Neural cell (in vitro differentiated cells): ENCODE results near the gene NXPH2. TPM values are rescaled to one million over a fixed set of nuclear protein-coding genes. Genes with fewer than 3 reads are reported as not detected.

Experiments
- H2AFZ ChIP-seq: fragments of 200-600, 300-800 bp; sonication (generic), shearing (Covaris generic); 2 replicates; pipeline ENCODE4 v1.6.0; 2014; ENCODE audit warnings: low read depth, mild to moderate bottlenecking, antibody characterized with exemption, low read length, moderate library complexity
- H3F3A ChIP-seq: fragments of 200-600 bp; shearing (Covaris generic); 2 replicates; pipeline ENCODE4 v1.6.1; 2016; ENCODE audit warnings: mild to moderate bottlenecking, moderate library complexity, mixed read lengths, antibody characterized with exemption, low read length; ENCODE audit not compliant: insufficient read depth, poor library complexity, severe bottlenecking
- H3K27ac ChIP-seq: fragments of 200-600, 300-800 bp; sonication (generic), shearing (Covaris generic); 2 replicates; pipeline ENCODE4 v1.5.1; 2014; ENCODE audit warnings: mild to moderate bottlenecking, low read length, moderate library complexity
- H3K27me3 ChIP-seq: fragments of 300-800, 200-600 bp; sonication (generic), shearing (Covaris generic); 2 replicates; pipeline ENCODE4 v1.6.0; 2014; ENCODE audit warnings: mild to moderate bottlenecking, low read depth, low read length, moderate library complexity; ENCODE audit not compliant: insufficient read depth
- H3K36me3 ChIP-seq: fragments of 300-800, 200-600 bp; sonication (generic), shearing (Covaris generic); 2 replicates; pipeline ENCODE4 v1.5.1; 2014; ENCODE audit warnings: mild to moderate bottlenecking, antibody characterized with exemption, low read length, moderate library complexity; ENCODE audit not compliant: insufficient read depth
- H3K4me2 ChIP-seq: fragments of 300-800, 200-600 bp; sonication (generic), shearing (Covaris generic); 2 replicates; pipeline ENCODE4 v1.6.0; 2014; ENCODE audit warnings: mild to moderate bottlenecking, low read length
- H3K4me3 ChIP-seq: fragments of 300-800, 200-600 bp; sonication (generic), shearing (Covaris generic); 2 replicates; pipeline ENCODE4 v1.5.1; 2014; ENCODE audit warnings: mild to moderate bottlenecking, low read length, moderate library complexity
- H3K79me2 ChIP-seq: fragments of 200-600 bp; shearing (Covaris generic); replicated peaks from 2 replicates; pipeline ENCODE4 v1.6.0; 2014; ENCODE audit warnings: mild to moderate bottlenecking, low read length, moderate library complexity; ENCODE audit not compliant: insufficient read depth
- H3K9ac ChIP-seq: fragments of 300-800, 200-600 bp; sonication (generic), shearing (Covaris generic); 2 replicates; pipeline ENCODE4 v1.6.1; 2016; ENCODE audit warnings: mild to moderate bottlenecking, low read length, mixed read lengths
- H3K9me2 ChIP-seq: fragments of 200-600 bp; shearing (Covaris generic); 2 replicates; pipeline ENCODE4 v1.6.1; 2016; ENCODE audit warnings: mild to moderate bottlenecking, low read length, mixed read lengths; ENCODE audit not compliant: insufficient read depth
- H3K9me3 ChIP-seq: fragments of 200-600, 300-800 bp; sonication (generic), shearing (Covaris generic); 2 replicates; pipeline ENCODE4 v1.6.1; 2016; ENCODE audit warnings: mild to moderate bottlenecking, mixed run types, low read length, moderate library complexity, mixed read lengths
- H4K20me1 ChIP-seq: fragments of 200-600 bp; shearing (Covaris generic); 2 replicates; pipeline ENCODE4 v1.6.1; 2016; ENCODE audit warnings: mild to moderate bottlenecking, mixed run types; ENCODE audit not compliant: insufficient read depth
- CTCF ChIP-seq: fragments of 450-650 bp; IDR thresholded peaks from 2 replicates; pipeline ENCODE4 v1.5.1; 2014; ENCODE audit warnings: antibody characterized with exemption, mild to moderate bottlenecking, moderate library complexity; ENCODE audit not compliant: poor library complexity, severe bottlenecking
- EP300 ChIP-seq: fragments of 450-650 bp; conservative IDR thresholded peaks from 2 replicates; pipeline ENCODE4 v1.6.1; 2014; ENCODE audit warnings: antibody characterized with exemption, mild to moderate bottlenecking, moderate library complexity; ENCODE audit not compliant: poor library complexity, severe bottlenecking
- EZH2 ChIP-seq: fragments of 200-600, 300-800 bp; shearing (Covaris generic), sonication (generic); IDR thresholded peaks from 2 replicates; pipeline ENCODE4 v1.6.1; 2014; ENCODE audit warnings: antibody characterized with exemption, low read length, borderline replicate concordance, mild to moderate bottlenecking; ENCODE audit not compliant: insufficient read depth, poor library complexity, severe bottlenecking
- MXI1 ChIP-seq: fragments of 450-650 bp; conservative IDR thresholded peaks from 2 replicates; pipeline ENCODE4 v1.6.1; 2014; ENCODE audit warnings: antibody characterized with exemption, mild to moderate bottlenecking; ENCODE audit not compliant: poor library complexity, severe bottlenecking
- POLR2AphosphoS5 ChIP-seq: IDR thresholded peaks from 2 replicates; pipeline ENCODE4 v1.6.1; 2012
- RAD21 ChIP-seq: fragments of 450-650 bp; conservative IDR thresholded peaks from 2 replicates; pipeline ENCODE4 v1.6.1; 2014; ENCODE audit warnings: antibody characterized with exemption, mild to moderate bottlenecking, moderate library complexity
- REST ChIP-seq: IDR thresholded peaks from 2 replicates; pipeline ENCODE4 v1.6.1; 2012; ENCODE audit warnings: borderline replicate concordance
- SMC3 ChIP-seq: fragments of 450-650 bp; conservative IDR thresholded peaks from 2 replicates; pipeline ENCODE4 v1.6.1; 2014; ENCODE audit warnings: antibody characterized with exemption, mild to moderate bottlenecking, moderate library complexity; ENCODE audit not compliant: poor library complexity
- TAF1 ChIP-seq: IDR thresholded peaks from 2 replicates; pipeline ENCODE4 v1.6.1; 2012; ENCODE audit warnings: low read depth
- polyA plus RNA-seq: library from polyadenylated mRNA; depleted of rRNA; stranded (reverse); fragments of >200 nt; gene quantifications from 2 replicates; pipeline ENCODE4 v1.2.3, GENCODE V29; 2014

The NXPH2 gene
- polyA plus RNA-seq, 1 donor from 2014 or later = not detected

DNA sequence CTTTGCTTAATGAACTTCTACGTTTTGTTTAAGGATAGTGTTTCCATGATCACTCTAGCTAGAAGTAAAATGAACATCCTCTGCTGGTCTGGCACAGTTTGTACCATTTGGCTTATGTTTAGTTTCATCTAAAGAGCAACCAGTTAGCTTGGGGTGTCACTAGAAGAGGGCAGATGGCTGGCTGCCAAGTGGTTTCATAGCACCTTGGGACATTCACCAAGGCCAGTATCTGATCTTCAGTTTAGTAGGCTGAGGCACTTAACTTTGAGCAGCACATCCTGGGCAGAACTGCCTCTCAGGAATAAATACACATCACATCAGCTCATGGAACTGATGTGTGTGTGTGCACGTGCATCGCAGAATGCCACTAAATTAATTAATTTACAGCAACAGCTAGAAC is 68.4 kb downstream of the NXPH2 start:
- TF ChIP-seq POLR2AphosphoS5 = no peak
- no peak for TF ChIP-seq EP300
- TF ChIP-seq SMC3 = no peak
- no peak for TF ChIP-seq MXI1
- TF ChIP-seq REST = no peak
- no peak for TF ChIP-seq EZH2
- TF ChIP-seq CTCF = no peak
- no peaks in the 10 kb centered on the region for H4K20me1 ChIP-seq
- H3K9me3 ChIP-seq = no peaks in the 10 kb centered on the region
- H3K27me3 ChIP-seq = no peaks in the 10 kb centered on the region
- H2AFZ ChIP-seq = no peak overlapping the region
- H3K9ac ChIP-seq = no peak overlapping the region
- no peak overlapping the region for H3K4me3 ChIP-seq
- no peaks in the 10 kb centered on the region for H3K36me3 ChIP-seq
- H3K27ac ChIP-seq = no peak overlapping the region
- no peaks in the 10 kb centered on the region for H3F3A ChIP-seq
- no peaks in the 10 kb centered on the region for H3K79me2 ChIP-seq
- H3K4me2 ChIP-seq = no peak overlapping the region
- H3K9me2 ChIP-seq = no peaks in the 10 kb centered on the region

DNA sequence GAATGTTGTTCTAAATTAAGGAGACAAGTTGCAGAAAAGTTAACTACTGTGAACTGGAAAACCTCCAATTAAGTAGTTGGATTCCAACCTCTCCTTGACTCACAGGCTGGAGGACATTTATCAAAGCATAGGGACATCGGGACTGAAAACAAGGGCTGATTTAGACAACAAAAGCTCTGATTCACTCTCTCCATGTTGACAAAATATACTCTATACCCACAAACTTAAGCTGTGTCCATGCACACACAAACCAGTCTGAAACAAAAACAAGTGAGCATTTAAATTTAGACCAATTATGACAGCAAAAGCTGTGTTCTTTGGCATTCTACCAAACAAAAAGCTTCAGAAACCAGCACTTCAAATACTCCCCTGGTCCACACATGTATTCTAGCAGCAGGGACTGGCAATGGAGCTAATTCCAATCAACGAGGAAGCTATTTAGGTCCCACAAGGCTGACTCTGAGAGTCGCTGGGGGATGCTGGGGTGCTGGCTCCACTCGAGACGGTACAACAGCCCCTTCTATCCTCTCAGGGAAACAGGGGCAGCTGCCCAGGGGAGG is 71.4 kb downstream of the NXPH2 start:
- H3K4me3 ChIP-seq = no peak overlapping the region
- no peak overlapping the region for H3K4me2 ChIP-seq
- no peak overlapping the region for H2AFZ ChIP-seq
- H3F3A ChIP-seq = no peaks in the 10 kb centered on the region
- no peaks in the 10 kb centered on the region for H4K20me1 ChIP-seq
- H3K9me2 ChIP-seq = no peaks in the 10 kb centered on the region
- no peaks in the 10 kb centered on the region for H3K9me3 ChIP-seq
- no peaks in the 10 kb centered on the region for H3K79me2 ChIP-seq
- H3K27me3 ChIP-seq = no peaks in the 10 kb centered on the region
- H3K36me3 ChIP-seq = no peaks in the 10 kb centered on the region
- no peak overlapping the region for H3K9ac ChIP-seq
- no peak overlapping the region for H3K27ac ChIP-seq
- TF ChIP-seq REST = no peak
- no peak for TF ChIP-seq SMC3
- no peak for TF ChIP-seq RAD21
- no peak for TF ChIP-seq EZH2
- no peak for TF ChIP-seq POLR2AphosphoS5
- no peak for TF ChIP-seq MXI1
- no peak for TF ChIP-seq TAF1
- no peak for TF ChIP-seq EP300
- no peak for TF ChIP-seq CTCF
